Esophagus (tissue), 2 donors: ENCODE measurements around the gene MAP4. TPM values are rescaled to one million over a fixed set of nuclear protein-coding genes. Genes with fewer than 3 reads are reported as not detected.

ENCODE experiments used
- H3K27ac ChIP-seq, 2 donors: one replicate each; pipeline ENCODE4 v1.5.1; 2013; ENCODE audit warnings: low read depth in 2 of 2, mild to moderate bottlenecking in 2 of 2, inconsistent platforms in 1 of 2, low read length in 1 of 2, moderate library complexity in 1 of 2
- H3K27me3 ChIP-seq, 2 donors: one replicate each; pipeline ENCODE4 v1.6.1; 2013; ENCODE audit warnings: low read length in 2 of 2, control low read depth in 1 of 2, mild to moderate bottlenecking in 1 of 2; ENCODE audit not compliant: insufficient read depth in 2 of 2, control insufficient read depth in 1 of 2
- H3K36me3 ChIP-seq, 2 donors: one replicate each; pipeline ENCODE4 v1.6.1; 2013; ENCODE audit warnings: low read length in 1 of 2; ENCODE audit not compliant: control insufficient read depth in 2 of 2, insufficient read depth in 2 of 2
- H3K4me1 ChIP-seq, 2 donors: one replicate each; pipeline ENCODE4 v1.6.1; 2013; ENCODE audit warnings: low read length in 1 of 2; ENCODE audit not compliant: control insufficient read depth in 2 of 2, insufficient read depth in 2 of 2
- H3K4me3 ChIP-seq, 2 donors: one replicate each; pipeline ENCODE4 v1.5.1; 2013; ENCODE audit warnings: low read length in 2 of 2, mild to moderate bottlenecking in 2 of 2, low read depth in 1 of 2, moderate library complexity in 1 of 2
- H3K9me3 ChIP-seq, 2 donors: one replicate each; pipeline ENCODE4 v1.6.1; 2013; ENCODE audit warnings: mild to moderate bottlenecking in 2 of 2, low read depth in 1 of 2, low read length in 1 of 2, moderate library complexity in 1 of 2; ENCODE audit not compliant: control insufficient read depth in 2 of 2, insufficient read depth in 1 of 2
- WGBS, 2 donors: extraction: QIAGEN DNeasy Blood & Tissue Kit; methylation state at CpG; one replicate each; pipeline ENCODE4 v1.1.7; 2013; 5-methylcytosine and 5-hydroxymethylcytosine counted together
- polyA plus RNA-seq, 2 donors: library from polyadenylated mRNA; stranded (reverse); fragments of 200-250 nt; gene quantifications; one replicate each; pipeline ENCODE4 v1.2.3, GENCODE V29; 2013
- donor health status: healthy with polysubstance abuse.
- donor health status: Bipolar disorder and iron deficiency.

Gene MAP4
- polyA plus RNA-seq, 2 donors, result 48.8 to 60.4 TPM

DNA sequence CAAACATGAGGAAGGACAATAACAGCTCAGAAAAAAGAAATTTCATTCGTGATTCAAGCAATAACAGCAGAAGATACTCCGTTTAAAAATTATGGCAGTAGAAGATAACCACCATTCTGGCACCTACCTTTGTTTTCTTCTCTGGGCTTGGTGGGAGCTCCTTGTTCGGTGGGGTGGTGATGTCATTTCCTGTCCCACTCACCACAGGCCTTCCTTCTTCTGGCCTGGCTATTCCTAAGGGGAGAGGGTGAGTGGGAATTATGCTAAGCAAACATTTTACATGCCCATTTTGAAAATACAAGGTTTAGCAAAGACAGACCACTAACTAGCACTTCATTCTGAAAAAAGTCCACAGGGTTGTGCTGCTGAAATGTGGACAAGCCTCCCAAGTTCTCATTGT is 138.9 kb downstream of the MAP4 start:
- Histone ChIP-seq H3K27me3 (no peaks in the 10 kb centered on the region), H3K27ac (no peak overlapping the region), H3K9me3 (no peaks in the 10 kb centered on the region), H3K4me1 (peaks cover 0 to 4% of the 10 kb centered on the region in 2 donors), H3K36me3 (peaks cover 0 to 4% of the 10 kb centered on the region in 2 donors), H3K4me3 (no peak overlapping the region)
- WGBS, 2 donors, result 55 to 59% methylated on average over 3 of the region's 3 CpGs

DNA sequence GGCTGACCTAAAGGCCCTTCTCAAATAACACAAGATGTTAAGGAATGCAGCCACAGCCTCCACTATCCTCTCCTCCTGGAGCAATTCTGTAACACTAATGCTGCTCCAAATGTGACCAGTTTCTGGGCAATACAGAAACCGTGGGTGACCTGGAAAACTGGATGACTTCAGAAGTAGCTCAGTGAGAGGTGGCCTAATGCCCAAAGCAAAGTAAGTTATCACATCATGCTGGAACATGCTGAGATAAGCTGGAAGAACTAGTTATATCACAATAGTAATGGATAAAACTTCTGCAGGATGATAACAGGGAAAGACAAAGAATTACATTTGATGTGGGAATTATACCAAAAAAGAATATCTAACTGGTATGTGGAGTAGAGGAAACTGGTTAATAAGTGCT is 141.3 kb downstream of the MAP4 start:
- Histone ChIP-seq H3K9me3 (no peaks in the 10 kb centered on the region), H3K4me1 (peaks cover 0 to 4% of the 10 kb centered on the region in 2 donors), H3K36me3 (peaks cover 14 to 16% of the 10 kb centered on the region in 2 donors), H3K27ac (no peak overlapping the region), H3K27me3 (no peaks in the 10 kb centered on the region), H3K4me3 (no peak overlapping the region)
- 32 to 44% methylated on average over 1 of the region's 1 CpG for WGBS, 2 donors

DNA sequence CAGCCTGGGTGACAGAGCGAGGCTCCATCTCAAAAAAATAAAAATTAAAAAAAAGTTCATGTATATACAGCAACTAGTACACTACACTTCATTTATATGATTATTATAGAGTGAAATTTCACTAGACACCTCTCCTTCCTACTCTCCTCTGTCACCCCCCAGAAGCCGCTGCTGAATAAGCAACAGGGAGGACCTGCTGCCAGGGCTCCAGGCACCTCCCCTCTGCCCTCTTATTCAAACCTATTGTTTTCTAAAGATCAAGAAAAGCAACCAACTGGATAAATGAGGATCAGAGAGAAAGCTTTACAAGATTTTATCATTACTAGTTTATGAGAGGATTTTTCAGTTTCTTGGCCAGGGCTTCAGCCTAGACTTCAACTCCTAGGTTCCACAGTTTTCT is 141.8 kb downstream of the MAP4 start:
- Histone ChIP-seq H3K27me3 (no peaks in the 10 kb centered on the region), H3K9me3 (no peaks in the 10 kb centered on the region), H3K36me3 (peaks cover 18 to 19% of the 10 kb centered on the region in 2 donors), H3K27ac (peak overlapping the region in 1 of 2 donors; percentile 68), H3K4me1 (peaks cover 0 to 4% of the 10 kb centered on the region in 2 donors), H3K4me3 (no peak overlapping the region)
- 92% methylated on average over 2 of the region's 2 CpGs for WGBS, 2 donors

DNA sequence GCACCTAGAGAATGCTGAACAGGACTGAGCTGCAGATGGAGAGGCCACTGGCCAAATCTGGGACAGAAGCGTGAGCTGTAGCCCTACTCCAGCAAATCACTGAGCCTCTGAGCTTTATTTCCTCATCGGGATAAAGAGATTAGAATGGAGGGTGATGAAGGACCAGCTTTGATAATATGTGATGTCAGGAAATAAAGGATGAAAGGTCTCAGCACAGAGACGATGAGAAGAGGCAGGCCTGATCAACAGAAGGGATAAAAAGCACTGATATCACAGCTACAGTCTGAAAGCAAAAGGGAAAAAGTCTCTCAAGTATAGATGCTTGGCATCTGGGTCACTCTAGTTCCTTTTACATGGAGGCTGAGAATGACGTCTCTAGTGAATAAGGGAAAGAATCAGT is 143.3 kb downstream of the MAP4 start:
- Histone ChIP-seq H3K36me3 (peaks cover 26 to 29% of the 10 kb centered on the region in 2 donors), H3K4me3 (no peak overlapping the region), H3K9me3 (no peaks in the 10 kb centered on the region), H3K27ac (no peak overlapping the region), H3K27me3 (no peaks in the 10 kb centered on the region), H3K4me1 (peaks cover 0 to 4% of the 10 kb centered on the region in 2 donors)
- WGBS, 2 donors, result 89% methylated on average over 4 of the region's 4 CpGs

DNA sequence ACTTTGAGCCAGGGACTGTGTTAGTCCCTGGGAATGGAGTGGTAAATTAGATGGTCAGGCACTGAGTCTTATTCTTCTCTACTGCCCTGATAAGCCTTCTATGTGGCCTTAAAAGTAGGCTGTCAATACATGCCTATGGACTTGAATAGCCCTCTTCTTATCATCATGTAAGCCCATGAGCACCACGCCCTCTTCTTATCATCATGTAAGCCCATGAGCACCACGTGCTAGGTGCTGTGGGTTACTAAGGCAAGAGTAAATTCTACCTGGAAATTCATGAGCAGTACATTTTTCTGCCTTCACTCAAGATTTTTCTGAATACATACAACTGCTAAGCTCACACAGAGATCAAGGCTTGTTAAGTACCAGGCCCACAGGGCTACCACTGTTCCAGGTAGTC is 144.8 kb downstream of the MAP4 start:
- Histone ChIP-seq H3K9me3 (no peaks in the 10 kb centered on the region), H3K27ac (no peak overlapping the region), H3K36me3 (peaks cover 33 to 41% of the 10 kb centered on the region in 2 donors), H3K27me3 (no peaks in the 10 kb centered on the region), H3K4me3 (no peak overlapping the region), H3K4me1 (peaks cover 0 to 4% of the 10 kb centered on the region in 2 donors)
- 78 to 89% methylated on average over 2 of the region's 2 CpGs for WGBS, 2 donors

DNA sequence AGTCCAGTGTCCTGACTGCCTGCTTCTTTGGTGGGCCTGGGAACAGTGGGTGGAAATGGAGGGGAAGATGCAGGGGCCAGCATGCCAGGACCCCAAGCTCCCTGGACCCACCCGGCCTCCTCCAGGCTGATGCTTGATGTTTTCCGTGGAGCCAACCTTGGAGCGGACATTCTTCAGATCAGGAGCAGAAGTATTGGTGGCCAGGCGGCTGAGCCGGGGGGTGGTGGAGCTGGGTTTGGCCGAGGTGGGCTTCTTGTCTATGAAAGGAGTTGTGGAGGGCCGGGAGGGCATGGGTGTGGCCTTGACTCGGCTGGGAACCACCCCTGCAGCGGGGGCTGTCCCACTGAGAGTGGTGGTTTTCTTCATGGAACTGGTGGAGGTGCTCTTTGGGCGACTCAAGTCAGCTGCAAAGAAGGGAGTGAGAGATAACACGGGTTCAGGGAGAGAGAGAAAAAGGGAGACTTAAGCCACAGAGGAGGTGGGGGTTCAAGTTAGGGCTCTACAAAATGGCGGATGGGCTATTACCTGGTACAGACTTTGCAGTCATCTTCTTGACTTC is 145.4 kb downstream of the MAP4 start:
- Histone ChIP-seq H3K4me1 (peaks cover 0 to 4% of the 10 kb centered on the region in 2 donors), H3K9me3 (no peaks in the 10 kb centered on the region), H3K36me3 (peaks cover 33 to 41% of the 10 kb centered on the region in 2 donors), H3K27me3 (no peaks in the 10 kb centered on the region), H3K27ac (no peak overlapping the region), H3K4me3 (no peak overlapping the region)
- WGBS, 2 donors, result 95 to 96% methylated on average over 12 of the region's 12 CpGs

DNA sequence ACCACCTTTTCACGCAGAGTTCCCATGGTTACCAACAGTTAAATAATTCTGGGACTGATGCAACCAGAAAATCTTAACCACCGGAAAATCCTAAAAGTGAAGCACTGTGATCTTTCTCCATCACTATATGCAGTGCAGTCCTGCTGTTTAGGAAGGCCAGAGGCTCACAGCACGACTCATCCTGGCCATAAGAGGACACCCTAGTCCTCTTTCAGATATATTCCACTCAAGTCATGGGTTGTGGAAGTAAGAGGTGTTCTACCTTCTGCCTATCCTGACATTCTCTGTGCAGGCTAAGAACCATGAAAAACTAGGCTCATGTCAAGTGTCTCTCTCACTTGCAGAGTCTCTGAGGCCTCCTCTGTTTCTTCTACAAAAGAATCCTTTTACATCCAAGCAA is 146.1 kb downstream of the MAP4 start:
- no peaks in the 10 kb centered on the region for H3K4me1 ChIP-seq
- no peak overlapping the region for H3K4me3 ChIP-seq
- peaks cover 28 to 47% of the 10 kb centered on the region in 2 donors for H3K36me3 ChIP-seq
- whole genome bisulfite sequencing, 2 donors, result 90 to 99% methylated on average over 3 of the region's 3 CpGs
- H3K9me3 ChIP-seq, result no peaks in the 10 kb centered on the region
- no peaks in the 10 kb centered on the region for H3K27me3 ChIP-seq
- H3K27ac ChIP-seq, result no peak overlapping the region

DNA sequence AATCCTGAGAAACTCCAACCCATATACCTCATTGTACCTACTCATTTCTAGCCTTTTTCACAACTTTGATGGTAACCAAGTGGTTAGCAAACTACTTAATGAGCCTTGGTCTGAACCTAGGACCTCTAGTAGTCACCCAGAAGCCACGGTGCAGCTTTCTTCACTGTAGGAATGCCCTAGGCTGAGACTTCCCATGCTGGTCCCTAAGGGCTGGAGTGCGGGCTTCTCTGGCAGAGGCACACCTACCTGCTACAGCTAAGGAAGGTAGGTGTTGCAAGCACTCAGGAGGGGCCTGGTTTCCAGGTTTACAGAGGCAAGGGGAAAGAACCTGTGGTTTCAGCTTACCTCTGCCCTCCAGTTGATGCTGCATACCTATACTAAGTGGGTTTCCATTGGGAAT is 147.9 kb downstream of the MAP4 start:
- no peaks in the 10 kb centered on the region for H3K27me3 ChIP-seq

DNA sequence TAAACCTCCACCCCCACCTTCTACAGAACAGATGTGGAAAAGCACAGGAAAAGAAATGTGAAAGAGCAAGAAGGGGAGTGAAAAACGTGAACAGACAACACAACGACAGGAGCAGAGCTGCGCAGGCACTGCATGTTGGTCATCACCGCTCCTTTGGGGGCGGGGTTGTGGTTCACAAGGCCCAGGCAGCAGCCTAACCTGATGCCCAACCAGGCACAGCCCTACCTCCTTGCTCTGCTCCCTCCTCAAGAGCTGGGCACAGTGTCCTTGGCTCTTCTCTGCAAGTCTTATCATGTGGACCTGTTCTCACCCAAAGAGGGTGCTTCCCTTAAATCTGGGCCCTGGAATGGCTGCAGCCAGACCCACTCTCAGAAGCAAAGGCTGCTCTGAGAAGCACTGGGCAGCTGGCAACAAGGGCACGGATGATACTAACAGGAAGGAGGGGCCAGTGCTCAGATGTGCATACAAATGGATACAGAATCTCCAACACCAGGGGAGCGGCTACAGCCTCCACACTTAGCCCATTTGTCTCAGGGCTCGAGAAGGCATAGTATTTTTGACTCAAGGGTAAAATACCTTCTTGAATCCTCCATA is 148.7 kb downstream of the MAP4 start:
- no peak overlapping the region for H3K4me3 ChIP-seq
- no peaks in the 10 kb centered on the region for H3K27me3 ChIP-seq
- H3K36me3 ChIP-seq, result peaks cover 28 to 56% of the 10 kb centered on the region in 2 donors
- no peaks in the 10 kb centered on the region for H3K4me1 ChIP-seq
- H3K9me3 ChIP-seq, result no peaks in the 10 kb centered on the region
- H3K27ac ChIP-seq, result no peak overlapping the region
- 91 to 93% methylated on average over 8 of the region's 8 CpGs for WGBS, 2 donors

More for the DNA sequence above, 147.9 kb downstream of the MAP4 start:
- no peak overlapping the region for H3K4me3 ChIP-seq
- H3K4me1 ChIP-seq, result no peaks in the 10 kb centered on the region
- no peaks in the 10 kb centered on the region for H3K9me3 ChIP-seq
- no peak overlapping the region for H3K27ac ChIP-seq
- H3K36me3 ChIP-seq, result peaks cover 28 to 55% of the 10 kb centered on the region in 2 donors
- WGBS, 2 donors, result 94 to 95% methylated on average over 2 of the region's 2 CpGs

DNA sequence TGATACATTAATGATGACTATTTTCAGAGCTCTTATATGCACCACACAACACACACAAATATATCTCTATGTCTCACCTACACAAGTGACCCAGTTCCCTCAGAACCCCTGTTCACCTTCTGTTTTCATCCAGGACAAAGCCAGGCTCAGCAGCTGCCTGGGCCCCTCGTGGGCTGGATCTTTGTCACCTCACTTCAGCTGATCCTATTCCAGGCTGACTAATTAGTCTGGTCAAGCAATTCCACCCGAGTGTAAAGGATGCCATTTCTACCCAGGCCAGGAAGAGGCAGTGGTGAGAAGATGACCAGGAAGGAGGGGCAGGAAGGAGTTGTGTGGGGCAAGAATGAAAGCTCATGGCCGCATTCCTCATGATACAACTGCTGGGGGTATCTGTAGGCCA is 151.0 kb downstream of the MAP4 start:
- Histone ChIP-seq H3K4me1 (no peaks in the 10 kb centered on the region), H3K4me3 (no peak overlapping the region), H3K27me3 (no peaks in the 10 kb centered on the region), H3K36me3 (peaks cover 22 to 46% of the 10 kb centered on the region in 2 donors), H3K27ac (no peak overlapping the region), H3K9me3 (no peaks in the 10 kb centered on the region)
- WGBS, 2 donors, result 54 to 57% methylated on average over 3 of the region's 3 CpGs
